Glomerular endothelial cell (primary cell): ENCODE measurements around the gene MTHFD1. TPM values are rescaled to one million over a fixed set of nuclear protein-coding genes. Genes with fewer than 3 reads are reported as not detected.
"Not testable (repeated sequence)": the region's sequence is repeated elsewhere in the genome, so short reads cannot be mapped to it uniquely, and the experiment has no call there.

Experiments used
- DNase-seq: peaks from one replicate; pipeline ENCODE4 v3.0.0-alpha.2; 2011; ENCODE audit warnings: low read depth, low spot score; ENCODE audit errors: extremely low read depth
- total RNA-seq: library from RNA; depleted of rRNA; stranded (reverse); fragments of >200 nt; gene quantifications from 2 replicates; pipeline ENCODE4 v1.2.3, GENCODE V29; 2015

The MTHFD1 gene
- 34.1 and 43.3 TPM in 2 replicates for total RNA-seq

DNA sequence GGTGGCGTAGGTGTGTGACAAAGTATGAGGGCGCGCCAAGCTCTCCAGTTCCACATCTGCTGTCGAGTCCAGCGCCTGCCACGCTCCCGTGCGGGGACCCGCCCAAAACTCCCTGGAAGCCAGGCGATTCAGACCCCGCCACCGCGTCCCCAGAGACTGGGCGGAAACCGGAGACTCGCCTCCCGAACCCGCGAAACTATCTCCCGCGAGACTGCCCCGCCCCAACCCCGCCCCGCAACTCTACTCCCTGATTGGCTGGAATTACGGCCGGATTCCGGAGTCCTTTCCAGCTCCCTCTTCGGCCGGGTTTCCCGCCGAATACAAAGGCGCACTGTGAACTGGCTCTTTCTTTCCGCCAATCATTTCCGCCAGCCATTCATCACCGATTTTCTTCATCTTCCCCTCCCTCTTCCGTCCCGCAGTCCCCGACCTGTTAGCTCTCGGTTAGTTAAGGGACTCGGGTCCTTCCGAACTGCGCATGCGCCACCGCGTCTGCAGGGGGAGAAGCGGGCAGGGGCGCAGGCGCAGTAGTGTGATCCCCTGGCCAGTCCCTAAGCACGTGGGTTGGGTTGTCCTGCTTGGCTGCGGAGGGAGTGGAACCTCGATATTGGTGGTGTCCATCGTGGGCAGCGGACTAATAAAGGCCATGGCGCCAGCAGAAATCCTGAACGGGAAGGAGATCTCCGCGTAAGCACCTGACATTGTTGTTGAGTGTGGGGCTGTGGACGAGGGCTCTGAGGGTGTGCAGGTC is at the start of gene MTHFD1:
Gene MTHFD1 (plus strand): TSS at position 572 of the 751 bp plus-strand sequence. CDS start 75 bp downstream, at position 647.
- peak; percentile 92 for DNase-seq

DNA sequence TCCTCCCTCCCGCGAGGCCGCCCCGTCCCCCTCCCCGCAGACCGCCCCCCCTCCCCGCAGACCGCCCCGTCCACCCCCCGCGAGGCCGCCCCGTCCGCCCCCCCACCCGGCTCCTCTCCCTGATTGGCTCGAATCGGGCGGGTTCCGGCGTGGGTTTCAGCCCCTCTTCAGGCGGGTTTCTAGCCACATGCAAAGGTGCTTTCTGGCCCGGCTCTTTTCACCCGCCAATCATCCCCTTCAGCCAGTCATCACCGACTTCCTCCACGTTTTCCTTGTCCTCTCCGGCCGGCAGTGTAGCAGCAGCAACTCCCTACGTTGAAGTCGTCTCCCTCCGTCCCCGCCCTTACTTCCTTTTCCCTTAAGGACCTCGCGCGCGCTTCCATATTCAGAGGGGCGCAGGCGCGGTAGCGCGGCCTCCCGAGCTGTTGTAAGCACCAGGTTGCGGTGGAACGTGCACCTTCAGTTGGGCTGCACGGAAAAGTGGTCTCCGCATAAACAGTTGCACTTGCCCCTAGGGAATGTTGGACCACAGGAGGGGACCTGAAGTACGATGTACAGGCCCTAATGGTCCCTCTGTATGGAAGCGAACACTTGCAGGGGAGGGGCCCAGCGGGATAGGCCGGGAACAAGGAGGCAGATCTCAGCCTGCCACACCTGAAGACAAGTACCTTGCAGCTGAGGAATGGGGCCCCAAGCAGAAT is 49.4 kb upstream of the MTHFD1 start:
- peak; percentile 91 for DNase-seq

DNA sequence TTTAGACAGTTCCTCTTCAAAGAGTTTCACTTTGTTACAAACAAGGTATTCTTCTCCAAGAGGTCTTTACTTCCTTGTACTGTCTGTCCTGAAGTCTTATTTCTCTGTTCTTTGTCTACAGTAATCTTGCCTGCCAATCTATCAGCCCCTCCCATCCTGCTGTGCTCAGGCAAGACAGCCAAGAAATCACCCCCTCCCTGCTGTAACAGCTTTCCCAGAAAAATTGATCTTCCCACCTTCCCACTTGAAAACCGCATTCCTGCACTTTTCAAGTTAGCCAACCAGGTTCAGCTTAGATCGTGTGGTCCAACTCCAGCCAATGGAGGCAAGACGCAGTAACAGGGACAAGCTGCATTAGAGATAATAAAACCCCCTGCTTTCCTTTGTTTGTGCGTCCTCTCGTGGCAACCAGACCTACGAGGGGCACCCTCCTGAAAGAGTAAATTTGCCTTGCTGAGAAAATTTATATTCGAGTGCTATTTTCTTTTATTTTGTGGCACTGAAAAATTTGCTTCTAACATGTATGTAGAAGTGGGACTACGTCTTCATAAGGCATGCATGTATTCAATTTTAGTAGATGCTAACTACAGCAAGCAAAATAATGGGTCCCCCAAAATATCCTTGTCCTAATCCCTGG is 47.5 kb upstream of the MTHFD1 start:
- DNase-seq = no peak

DNA sequence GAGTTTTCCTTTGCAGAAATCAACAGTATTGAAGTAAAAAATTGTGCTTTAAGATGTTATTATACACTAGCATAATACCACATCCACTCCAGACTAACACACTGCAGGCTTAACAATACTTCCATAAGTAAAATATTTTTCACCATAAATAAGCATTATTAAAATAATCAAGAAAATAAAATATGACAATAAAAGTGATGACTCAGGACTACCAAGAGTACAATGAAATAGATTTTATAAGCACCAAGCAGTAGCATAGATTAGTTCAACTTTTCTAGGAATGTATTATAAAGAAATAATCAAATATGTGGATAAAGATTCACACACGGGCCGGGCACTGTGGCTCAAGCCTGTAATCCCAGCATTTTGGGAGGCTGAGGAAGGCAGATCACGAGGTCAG is 40.4 kb upstream of the MTHFD1 start:
- no peak for DNase-seq

DNA sequence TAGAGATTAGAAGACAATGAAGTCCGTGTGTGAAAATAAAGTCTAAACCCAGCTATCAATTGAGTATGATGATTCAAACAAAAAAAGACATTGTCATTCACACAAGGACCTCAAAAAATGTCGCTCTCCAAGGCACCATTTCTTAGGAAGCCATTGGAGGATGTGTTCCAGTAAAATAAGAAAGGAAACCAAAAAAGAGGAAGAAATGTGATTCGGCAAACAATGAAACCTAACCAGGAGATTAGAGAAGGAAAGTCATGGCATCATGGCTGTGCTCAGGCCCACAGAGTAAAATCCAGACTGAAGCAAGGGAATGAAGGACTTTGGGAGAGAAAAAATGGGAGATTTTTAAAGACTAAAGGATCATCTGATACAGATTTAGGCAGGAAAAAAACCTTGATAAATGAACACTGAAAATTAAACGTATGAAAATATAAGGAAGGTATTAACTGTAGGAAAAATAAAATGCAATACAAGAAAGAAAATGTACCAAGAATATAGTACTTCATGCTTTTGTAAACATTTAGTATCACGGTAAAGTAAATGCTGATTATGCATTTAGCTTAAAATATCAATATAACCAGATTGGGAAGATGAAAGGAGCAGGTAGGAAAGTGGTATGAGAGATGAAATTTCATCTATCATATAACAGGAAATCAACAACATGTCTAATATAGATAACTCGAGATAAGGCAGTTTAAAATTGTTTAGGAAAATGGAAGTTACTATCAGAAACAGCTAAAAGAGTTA is 38.2 kb upstream of the MTHFD1 start:
- no peak for DNase-seq

DNA sequence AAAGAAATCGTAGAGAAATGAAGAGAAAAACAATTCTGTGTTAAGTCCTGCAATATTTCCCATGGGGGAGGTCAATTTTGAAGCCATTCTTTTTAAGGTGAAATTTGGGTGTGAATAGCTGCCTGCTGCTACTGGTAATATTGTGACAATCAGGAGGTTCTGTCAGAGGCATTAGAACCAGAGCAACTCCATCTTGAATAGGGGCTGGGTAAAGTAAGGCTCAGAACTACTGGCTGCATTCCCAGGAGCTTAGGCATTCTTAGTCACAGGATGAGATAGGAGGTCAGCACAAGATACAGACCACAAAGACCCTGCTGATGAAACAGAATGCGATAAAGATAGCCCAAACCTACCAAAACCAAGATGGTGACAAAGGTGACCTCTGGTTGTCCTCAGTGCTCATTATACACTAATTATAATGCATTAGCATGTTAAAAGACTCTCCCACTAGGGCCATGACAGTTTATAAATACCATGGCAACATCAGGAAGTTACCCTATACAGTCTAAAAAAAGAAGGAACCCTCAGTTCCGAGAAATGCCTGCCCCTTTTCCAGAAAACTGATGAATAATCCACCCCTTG is 24.8 kb upstream of the MTHFD1 start:
- no peak for DNase-seq

DNA sequence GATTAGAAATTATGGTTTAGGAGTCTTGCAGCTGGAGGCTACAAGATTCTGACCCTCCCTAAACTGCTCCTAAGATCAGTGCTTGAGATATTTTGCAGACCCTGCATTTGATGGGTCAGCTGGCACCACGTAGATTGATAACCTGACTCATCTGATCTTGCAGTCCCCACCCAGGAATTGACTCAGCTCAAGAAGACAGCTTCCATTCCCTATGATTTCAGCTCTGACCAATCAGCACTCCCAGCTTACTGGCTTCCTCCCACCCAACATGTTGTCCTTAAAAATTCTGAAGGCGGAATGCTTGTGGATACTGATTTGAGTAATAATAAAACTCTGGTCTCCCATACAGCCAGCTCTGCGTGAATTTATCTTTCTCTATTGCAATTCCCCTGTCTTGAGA is 23.2 kb upstream of the MTHFD1 start:
- no peak for DNase-seq

DNA sequence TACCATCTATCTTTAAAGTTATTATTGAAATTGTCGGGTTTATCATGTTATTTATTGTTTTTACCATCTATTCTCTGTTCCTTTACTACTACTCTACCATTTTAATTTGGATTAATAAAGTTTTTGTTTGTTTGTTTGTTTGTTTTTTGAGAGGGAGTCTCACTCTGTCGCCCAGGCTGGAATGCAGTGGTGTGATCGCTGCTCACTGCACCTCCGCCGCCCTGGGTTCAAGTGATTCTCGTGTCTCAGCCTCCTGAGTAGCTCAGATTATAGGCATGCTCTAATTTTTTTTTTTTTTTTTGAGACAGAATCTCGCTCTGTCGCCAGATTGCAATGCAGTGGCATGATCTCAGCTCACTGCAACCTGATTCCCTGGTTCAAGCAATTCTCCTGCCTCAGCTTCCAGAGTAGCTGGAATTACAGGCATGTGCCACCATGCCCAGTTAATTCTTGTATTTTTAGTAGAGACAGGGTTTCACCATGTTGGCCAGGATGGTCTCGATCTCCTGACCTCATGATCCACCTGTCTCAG is 22.7 kb upstream of the MTHFD1 start:
- DNase-seq = not testable (repeated sequence)

DNA sequence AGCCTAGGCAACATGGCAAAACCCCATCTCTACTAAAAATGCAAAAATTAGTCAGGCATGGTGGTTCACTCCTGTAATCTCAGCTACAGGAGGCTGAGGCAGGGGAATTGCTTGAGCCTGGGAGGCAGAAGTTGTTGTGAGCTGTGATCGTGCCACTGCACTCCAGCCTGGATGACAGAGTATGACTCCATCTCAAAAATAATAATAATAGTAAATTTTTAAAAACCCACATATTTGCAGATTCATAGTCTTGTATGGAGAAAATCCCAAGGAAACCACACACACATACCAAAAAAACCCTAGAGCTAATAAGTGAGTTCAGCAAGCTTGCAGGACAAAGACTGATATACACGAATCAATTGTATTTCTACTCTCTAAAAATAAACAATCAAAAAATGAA is 19.0 kb upstream of the MTHFD1 start:
- DNase-seq = no peak

DNA sequence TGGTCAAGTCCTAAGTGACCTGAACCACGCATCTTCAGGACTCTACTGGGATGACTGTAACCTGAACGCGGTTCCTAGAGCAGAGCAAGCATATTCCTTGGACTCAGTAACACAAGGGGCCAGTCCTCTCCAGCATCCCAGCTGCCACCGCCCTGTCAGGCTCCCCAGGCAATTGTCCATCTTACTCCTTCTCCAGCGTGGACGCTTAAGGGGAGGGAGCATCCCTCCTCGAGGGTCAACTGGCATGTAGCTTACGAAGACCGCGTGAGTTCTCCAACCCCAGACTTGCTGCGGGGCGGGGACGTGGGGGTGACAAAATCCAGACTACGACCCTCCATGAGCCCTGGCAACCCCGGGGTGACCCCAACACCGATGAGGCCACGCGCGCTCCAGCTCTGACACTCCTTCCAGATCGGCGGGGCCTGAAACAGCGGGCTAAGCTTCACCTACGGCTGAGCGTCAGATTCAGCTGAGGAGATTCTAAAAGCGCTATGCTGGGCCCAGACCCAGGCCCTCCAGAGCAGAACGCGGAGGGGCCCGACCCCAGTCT is 846 bp upstream of the MTHFD1 start:
- DNase-seq = no peak

DNA sequence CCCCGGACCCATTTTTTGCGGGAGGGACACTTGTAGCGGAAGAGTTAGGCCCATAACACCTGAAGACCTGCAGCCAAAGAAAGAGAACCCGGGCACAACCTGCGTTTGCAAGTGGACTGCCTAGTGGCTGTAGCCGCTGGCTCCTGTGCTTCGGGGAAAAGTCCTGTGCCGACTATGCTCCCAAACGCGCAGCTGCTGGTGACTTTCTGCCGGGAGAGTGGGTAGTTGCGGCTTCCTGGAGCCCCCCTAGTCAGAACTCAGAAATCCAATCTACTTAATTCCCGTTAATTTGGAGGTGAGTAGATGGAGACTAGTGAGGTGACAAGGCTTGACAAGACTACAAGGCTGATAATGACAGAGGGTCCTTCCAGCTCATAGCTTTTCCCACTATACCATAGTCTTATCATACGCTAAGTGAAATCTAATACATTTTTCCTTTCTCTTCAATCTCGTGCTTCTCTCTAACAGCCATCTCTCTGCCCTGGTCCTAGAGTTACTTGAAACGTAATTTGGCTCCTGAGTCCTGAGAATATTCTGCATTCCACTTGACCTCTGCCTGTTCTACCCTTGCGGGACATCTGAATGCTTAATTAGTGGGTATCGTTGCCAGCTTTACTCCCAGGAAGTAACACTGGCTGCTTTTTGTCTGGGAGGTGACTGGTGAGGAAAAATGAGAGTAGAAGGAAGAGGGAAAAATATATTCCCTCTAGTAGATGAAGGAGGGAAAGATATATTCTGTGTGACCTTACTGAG is 556 bp downstream of the MTHFD1 start:
- peak; percentile 7 for DNase-seq

DNA sequence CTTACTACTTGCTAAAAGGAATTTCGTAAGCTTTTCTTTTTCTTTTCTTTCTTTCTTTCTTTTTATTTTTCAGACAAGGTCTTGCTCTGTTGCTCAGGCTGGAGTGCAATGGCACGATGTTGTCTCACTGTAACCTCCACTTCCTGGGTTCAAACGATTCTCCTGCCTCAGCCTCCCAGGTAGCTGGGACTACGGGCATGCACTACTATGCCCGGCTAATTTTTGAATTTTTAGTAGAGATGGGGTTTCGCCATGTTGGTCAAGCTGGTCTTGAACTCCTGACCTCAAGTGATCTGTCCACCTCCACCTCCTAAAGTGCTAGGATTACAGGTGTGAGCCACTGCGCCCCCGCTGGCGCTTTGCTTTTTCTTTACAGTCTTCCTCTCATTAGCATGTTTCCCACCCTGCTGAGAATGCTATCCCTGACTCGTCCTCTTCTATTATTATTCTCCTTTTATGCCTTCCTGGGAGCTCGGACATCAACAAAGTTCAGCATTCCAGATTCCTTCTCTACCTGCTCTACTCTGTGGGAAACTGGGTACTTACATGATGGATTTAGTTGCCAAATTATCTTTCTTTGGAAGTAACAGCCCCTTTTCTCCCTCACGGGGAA is 3.1 kb downstream of the MTHFD1 start:
- DNase-seq = no peak

DNA sequence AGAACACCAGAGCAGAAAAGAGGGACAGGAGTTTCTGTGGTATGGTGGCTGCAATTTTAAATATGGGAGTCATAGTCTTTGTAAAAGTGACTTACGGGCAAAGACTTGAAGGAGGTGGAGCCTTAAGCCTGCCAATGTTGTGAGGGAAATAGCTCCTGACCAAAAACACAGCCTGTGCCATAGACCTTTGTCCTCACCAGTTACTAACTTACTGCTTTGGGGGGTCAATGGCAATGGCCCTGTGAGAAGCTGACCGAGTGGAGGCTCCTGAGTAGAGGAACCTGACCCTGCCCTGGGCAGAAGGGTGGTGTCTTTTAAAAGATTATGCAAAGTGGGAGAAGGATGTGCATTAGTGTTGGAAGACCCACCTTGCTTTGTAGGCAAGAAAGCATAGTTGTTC is 3.8 kb downstream of the MTHFD1 start:
- no peak for DNase-seq

DNA sequence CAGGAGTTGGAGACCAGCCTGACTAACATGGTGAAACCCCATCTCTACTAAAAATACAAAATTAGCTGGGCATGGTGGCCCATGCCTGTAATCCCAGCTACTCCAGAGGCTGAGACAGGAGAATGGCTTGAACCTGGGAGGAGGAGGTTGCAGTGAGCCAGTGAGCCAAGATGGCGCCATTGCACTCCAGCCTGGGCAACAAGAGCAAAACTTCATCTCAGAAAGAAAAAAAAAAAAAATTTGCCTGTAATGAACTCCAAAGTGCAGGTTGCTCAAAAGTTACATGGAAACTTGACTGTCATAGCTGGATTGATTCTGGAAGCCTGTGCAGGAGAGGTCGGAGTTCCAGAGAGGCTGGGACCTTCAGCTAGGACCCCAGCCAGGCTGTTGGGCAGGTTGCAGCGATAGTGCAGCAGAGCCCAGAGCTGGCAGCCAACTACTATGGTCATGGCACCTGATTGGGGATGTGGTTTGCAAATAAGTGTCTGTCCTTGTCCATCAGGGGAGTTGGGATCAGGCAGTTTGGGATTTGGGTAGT is 5.1 kb downstream of the MTHFD1 start:
- DNase-seq = not testable (repeated sequence)

DNA sequence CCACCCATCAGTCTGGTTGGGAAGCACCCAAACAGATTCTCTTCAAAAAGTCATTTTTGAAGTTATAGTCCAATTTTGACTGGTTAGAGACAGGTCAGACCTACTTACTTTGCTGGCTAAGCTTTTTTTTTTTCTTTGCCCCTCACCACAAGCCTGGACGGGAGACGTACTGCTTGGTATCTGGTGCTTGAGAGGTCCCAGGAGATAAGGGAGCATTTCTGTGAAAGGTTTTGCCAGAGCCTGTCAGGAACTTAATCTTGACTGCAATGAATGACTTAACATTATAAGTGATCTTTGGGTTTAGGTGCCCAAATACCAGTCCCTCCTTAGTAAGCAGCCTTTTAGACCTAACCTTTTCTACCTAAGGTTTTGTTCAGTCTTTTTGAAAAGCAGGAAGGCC is 6.3 kb downstream of the MTHFD1 start:
- no peak for DNase-seq

DNA sequence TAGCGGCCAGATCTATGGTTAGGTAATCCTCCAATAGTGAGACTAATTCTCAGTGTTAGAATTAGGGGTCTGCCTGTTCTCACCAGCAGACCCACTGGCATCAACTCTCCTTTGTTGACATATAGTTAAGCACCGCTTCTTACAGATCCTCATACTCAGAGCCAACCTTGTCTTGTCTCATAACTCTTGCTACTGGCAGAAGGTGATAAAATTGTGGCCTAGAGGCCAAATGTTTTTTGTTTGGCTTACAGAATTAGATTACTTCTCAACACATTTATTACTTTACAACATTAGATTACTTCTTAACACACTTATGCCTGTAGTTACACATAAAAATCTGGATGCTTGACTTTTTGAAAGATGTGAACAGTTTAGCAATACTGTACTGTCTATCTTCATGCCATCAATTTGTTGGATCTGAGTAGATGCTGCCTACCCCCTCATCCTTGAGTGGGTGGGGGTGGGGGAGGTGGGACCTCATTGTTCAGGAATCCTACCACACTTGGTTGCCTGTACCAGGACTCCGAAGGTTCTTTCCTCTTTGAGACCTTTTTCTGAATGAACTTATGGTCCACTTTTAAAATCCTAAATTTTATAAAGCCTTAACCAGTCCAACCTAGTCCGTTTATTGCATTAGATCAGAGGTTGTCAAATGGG is 7.0 kb downstream of the MTHFD1 start:
- DNase-seq = no peak

DNA sequence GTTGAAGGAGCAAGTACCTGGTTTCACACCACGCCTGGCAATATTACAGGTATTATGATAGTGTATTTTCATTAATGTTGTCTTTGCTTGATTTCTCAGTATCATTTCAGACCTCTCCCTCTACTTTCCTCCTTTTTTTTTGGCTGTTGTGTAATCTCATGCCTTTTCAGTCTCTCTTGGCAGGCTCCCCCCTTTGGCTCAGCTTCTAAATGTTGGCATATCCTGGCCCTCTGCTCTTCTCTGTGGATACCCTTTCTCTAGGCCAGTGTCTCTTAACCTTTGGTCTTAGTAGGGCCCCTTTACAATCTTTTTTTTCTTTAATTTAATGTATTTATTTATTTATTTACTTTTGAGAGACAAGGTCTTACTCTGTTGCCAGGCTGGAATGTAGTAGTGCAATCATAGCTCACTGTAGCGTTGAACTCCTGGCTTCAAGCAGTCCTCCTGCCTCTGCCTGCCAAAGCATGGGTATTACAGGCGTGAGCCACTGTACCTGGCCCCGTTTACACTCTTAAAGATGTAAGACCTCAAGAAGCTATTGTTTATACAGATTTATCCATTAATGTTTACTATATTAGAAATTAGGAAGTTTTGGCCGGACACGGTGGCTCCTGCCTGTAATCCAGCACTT is 12.8 kb downstream of the MTHFD1 start:
- DNase-seq = no peak

DNA sequence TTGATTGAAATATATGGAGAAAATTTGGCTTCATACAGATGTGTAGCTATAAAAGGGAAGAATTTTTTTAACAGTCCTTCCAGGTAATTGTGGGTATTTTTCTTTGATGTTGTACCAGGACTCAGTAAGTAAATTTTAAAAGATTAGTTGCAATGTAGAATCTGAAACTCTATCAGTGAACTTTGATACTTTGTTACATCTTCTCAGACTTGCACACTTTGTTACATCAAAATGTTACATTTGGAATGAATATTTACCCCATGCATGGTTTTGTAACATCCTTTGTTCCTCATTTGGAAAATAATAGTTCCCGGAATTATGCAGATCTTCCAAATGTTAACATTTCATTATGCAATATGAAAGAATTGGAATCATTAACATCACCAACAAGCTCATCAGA is 13.8 kb downstream of the MTHFD1 start:
- no peak for DNase-seq
